Left lobe of liver (tissue), 2 donors: ENCODE data around the gene NTSR1. TPM values are rescaled to one million over a fixed set of nuclear protein-coding genes. Genes with fewer than 3 reads are reported as not detected.
A peak's percentile ranks its signal among the peaks of the same experiment; 100 is the strongest.

Source experiments
- ATAC-seq: fragments of 200-7000 bp; cut with Tn5 transposase; one replicate; pipeline ENCODE4 v1.9.1; 2020; ENCODE audit warnings: mild to moderate bottlenecking, moderate library complexity
- DNase-seq: peaks from one replicate; pipeline ENCODE4 v3.0.0-alpha.2; 2020; ENCODE audit warnings: low spot score
- total RNA-seq: library from RNA; stranded (reverse); gene quantifications from one replicate; pipeline ENCODE4 v1.2.1, GENCODE V29; 2021
- donor health status: DM: no; HTN: no; CAD: no; lungs with moderate emphysema.
- donor health status: DM: no; HTN: yes; CAD: no.

The NTSR1 gene
- total RNA-seq, result 0.10 TPM

DNA sequence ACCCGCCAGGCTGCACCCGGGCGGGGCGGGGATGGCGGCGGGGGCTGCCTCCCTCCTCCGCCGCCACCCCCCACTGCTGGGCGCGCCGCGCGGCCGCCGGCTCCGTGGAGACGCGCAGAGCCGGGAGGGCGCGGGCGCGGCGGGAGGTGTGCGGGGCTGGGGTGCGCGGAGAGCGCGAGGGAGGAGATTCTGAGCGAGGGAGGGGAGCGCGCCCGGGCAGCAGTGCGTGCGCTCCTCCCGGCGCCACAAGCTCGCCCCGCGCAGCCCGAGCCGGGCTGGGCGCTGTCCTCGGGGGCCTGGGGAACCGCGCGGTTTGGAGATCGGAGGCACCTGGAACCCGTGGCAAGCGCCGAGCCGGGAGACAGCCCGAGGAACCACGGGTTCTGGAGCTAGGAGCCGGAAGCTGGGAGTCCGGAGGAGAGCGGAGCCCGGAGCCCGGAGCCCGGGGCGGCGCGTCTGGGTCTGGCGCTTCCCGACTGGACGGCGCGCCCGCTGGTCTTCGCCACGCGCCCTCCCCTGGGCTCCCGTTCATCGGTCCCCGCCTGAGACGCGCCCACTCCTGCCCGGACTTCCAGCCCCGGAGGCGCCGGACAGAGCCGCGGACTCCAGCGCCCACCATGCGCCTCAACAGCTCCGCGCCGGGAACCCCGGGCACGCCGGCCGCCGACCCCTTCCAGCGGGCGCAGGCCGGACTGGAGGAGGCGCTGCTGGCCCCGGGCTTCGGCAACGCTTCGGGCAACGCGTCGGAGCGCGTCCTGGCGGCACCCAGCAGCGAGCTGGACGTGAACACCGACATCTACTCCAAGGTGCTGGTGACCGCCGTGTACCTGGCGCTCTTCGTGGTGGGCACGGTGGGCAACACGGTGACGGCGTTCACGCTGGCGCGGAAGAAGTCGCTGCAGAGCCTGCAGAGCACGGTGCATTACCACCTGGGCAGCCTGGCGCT, at the start of gene NTSR1:
Gene NTSR1, plus strand, starts transcription at position 246 of the 946 bp plus-strand sequence. Its CDS starts 372 bp downstream, at position 618.
- DNase-seq, result no peak
- ATAC-seq, result no peak

DNA sequence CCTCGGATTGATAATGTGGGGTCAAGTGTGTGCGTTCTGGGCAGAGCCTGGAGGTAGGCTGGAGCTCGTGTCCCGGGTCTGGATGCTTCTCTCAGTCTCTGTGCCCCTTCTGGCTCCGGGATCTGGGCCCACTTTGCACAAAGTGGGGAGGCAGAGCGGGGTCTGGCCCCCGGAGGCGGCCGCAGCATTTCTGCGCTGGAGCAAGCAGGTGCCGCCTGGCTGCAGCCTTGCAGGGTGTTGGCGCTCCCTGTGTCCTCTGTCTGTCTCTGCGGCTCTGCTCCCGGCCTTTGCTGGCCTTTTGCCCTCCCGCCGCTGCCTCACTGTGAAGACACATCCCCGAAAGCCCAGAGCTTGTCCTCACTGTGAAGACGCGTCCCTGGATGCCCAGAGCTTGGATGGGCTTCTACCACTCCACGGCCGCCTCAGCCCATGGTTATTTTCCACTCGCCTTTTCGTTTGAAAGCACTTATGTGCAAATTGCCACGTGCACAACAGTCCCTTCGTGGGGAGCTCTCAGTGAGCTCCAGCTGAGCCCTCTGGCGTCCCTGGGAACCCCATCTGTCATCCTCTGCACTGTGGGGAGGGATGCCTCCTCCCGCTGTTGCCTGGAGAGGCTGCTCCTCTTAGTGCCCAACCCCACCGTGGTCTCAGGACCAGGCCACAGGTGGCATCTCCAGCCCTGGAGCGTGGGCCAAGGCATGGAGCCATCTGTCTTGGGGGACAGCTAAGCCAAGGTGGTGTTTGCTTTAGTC, 49.0 kb upstream of the NTSR1 start:
- ATAC-seq (no peak), DNase-seq (no peak)

DNA sequence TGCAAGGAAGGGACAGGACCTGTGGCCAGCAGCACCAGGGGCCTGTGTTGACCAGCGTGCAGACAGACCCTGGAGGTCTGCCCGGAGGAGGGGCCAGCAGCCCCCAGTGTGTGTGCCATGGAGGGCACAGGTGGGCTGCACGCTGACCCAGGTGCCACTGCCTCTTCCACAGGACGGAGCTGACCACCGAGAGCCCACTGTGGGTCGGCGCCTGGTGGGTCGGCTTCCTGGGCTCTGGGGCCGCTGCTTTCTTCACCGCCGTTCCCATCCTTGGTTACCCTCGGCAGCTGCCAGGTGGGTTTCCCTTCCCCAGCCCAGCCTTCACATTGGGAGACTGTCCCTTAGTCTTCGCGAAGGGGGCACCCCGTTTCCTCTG, 48.4 kb upstream of the NTSR1 start:
- DNase-seq, result no peak
- no peak for ATAC-seq

DNA sequence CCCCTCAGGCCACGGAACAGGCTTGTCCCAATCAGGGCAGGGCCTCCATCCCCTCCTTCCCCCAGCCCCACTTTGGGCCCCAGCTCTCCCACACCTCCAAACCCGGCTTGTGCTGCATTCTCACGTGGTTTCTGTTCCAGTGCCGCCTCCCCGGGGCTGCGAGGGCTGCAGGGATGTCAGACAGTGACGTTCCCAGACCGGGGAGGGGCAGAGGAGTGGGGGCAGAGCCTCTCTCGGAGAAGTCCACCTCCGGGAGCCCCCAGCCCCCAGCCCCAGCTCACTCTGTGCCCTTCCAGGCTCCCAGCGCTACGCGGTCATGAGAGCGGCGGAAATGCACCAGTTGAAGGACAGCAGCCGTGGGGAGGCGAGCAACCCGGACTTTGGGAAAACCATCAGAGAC, 47.9 kb upstream of the NTSR1 start:
- no peak for DNase-seq
- no peak for ATAC-seq

DNA sequence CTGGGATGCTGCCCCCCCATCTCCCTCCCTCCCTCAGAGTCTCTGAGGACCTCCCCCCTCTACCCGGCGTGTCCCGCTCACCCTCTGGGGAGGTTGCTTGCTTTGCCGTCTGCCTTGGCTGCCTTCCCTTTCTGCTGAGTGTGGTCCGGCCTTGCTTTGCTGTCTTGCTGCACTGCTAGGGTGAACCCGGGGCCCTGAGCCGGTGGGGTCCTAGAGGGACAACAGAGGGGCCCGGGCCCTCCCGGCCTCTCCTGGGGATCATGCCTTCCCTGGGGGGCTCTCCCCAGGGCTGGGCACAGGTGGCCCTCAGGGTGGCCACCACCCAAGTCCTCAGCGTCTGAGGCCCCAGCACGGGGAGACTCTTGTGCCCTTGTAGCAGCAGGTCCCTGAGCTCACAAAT, 47.0 kb upstream of the NTSR1 start:
- DNase-seq (no peak), ATAC-seq (no peak)

DNA sequence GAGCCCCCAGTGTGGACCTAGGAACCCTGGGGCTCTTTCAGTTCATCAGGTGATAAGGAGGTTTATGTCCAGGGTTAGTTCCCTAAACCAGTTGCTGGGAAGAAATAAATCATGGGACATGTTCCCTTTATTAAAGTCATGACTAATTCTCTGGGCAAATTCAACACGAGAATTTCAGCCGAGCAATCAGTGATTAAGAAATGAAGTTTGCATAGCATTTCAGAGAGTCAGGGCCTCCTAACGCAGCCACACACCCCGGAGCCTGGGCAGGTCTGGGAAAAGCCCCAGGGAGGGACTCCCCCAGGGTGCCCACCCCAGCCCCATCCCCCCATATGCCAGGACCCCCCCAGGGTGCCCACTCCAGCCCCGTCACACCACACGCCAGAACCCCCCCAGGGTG, 46.2 kb upstream of the NTSR1 start:
- DNase-seq (no peak), ATAC-seq (no peak)

DNA sequence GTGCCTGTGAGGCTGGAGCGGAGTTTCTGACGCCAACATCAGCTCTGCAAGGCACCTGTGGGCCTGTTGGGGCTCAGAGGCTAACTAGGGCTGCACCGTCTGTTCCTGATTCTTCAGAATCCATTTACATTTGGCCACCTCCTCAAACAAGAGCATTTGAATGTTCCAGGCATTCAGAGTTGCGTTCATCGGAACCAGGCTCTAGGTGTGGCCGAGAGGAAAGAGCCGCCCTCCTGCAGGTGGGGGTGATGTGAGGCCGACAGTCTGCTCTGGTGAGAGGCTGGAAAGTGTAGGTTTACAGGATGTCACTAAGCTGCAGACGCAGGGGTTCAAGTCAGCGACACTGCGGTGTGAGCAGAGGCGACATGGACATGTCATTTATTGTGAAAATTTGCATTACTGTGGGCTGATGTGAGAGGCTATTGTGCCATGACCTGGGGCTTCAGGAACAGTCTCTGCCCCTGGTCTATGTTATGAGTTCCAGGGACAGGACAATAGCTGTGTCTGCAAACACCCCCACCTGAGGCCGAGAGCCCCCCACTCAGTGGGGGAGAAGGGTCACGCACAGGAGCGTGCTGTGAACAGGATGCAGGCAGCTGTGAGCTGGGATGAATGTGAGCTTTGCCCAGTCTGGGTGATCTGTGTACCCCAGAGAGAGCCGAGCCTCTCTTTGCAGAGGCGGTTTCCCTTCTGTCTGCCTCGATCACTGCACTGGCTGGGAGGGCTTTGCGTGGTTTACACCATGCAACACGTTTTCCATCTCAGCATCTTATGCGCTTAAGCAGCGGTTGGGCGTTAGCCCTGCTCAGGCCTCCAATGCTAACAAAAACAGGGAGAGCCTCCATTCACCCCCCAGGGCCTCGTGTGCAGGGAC, 45.3 kb upstream of the NTSR1 start:
- DNase-seq, result no peak
- ATAC-seq, result no peak

DNA sequence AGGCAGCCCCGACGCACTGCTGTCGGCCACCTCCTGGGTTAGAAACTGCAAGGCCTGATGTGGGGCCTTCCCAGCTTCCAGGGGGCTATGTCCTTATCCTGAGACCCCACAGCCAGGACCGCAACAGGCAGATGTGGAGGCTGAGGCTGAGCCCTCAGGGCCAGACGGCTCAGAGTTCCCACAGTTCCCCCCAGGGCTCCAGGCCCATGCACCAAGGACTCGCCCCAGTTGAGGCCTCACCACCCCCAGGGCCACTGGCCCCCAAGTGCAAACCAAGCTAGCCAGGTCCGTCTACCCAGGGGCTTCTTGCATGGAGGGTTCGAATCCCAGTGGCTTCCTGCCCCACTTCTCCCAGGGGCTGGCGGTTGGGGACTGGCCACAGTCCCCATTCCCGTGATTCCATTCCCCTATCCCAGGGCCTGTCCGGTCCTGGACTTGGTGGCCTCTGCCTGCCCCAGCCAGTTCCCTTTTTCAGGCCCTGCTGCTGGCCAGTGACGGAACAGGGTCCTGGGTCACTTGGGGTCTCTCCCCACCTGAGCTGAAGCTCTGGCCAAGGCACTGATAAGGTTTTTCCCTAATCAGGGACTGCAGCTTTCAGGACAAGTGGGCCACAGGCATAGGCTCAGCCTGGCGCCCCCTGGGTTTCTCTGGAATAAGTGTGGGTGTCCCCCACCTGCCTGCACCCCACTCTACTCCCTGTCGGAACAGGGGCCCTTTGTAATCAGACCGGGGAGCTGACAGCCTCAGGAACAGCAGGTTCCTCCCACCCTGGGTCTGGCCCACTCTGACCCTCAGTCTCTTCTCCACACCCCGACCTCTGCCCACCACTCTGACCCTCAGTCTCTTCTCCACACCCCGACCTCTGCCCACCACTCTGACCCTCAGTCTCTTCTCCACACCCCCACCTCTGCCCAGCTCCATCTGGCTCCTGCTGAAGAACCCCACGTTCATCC, 44.3 kb upstream of the NTSR1 start:
- DNase-seq (no peak), ATAC-seq (no peak)

DNA sequence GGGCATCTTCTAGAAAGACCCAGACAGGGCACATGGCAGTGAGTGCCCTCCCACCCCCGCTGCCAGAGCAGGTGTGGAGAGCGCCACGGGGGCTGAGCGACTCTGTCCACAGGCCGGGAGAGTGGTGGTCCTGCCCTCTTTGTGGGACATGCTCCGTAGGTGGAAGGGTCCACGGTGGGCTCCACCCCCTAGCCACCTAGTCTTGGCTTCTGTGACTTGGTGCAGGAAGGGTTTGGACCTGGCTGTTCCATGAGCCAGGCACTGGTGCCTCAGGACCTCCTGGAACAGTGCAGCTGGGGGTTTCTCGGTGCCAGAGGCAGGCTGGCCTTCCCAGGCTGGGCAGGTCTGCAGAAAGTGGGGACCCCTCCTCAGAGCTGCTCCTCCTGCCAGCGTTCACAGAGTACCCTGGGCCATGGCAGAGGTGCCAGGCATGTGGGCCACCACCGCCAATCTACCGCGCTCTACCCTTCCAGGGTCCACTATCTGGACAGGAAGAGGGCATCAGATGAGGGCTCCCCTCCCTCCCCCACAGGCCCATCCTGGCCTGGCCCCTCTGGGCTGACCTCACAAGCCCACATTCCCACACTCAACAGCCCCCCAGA, 43.4 kb upstream of the NTSR1 start:
- DNase-seq, result no peak
- ATAC-seq, result no peak

DNA sequence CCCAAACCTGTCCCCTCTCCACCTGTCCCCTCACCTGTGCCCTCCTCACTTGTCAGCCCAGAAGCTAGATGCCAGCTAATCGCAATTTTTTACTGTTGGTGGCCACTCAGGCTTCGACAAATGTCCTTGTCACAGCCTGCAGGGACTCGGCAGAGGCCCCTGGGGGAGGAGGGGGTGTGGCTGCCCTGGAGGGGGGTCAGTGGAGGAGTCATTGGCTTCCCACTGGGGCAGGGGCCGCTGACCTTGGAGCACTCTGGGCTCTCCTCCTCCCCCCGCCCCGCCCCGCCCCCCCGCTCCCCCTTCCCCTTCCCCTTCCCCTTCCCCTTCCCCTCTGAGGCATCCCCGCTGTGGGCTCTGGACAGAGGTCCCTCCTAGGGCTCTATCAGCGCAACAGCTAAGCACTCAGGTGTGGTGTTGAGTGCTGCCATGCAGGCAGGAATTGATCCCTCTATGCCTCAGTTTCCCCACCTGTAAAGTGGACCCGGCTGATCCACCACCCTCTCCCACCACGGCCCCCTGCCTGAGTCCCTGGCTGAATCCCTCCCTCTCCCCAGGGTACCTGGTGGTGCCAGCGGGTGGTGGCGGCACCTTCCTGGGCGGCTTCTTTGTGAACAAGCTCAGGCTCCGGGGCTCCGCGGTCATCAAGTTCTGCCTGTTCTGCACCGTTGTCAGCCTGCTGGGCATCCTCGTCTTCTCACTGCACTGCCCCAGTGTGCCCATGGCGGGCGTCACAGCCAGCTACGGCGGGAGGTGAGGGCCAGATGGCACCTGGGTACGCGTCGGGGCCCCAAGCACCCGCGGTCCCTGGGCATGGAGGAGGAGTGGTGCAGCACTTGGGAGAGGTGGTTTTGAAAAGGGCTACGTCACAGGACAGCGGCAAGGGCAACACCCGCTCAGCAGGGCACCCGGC, 42.6 kb upstream of the NTSR1 start:
- ATAC-seq (no peak), DNase-seq (no peak)

DNA sequence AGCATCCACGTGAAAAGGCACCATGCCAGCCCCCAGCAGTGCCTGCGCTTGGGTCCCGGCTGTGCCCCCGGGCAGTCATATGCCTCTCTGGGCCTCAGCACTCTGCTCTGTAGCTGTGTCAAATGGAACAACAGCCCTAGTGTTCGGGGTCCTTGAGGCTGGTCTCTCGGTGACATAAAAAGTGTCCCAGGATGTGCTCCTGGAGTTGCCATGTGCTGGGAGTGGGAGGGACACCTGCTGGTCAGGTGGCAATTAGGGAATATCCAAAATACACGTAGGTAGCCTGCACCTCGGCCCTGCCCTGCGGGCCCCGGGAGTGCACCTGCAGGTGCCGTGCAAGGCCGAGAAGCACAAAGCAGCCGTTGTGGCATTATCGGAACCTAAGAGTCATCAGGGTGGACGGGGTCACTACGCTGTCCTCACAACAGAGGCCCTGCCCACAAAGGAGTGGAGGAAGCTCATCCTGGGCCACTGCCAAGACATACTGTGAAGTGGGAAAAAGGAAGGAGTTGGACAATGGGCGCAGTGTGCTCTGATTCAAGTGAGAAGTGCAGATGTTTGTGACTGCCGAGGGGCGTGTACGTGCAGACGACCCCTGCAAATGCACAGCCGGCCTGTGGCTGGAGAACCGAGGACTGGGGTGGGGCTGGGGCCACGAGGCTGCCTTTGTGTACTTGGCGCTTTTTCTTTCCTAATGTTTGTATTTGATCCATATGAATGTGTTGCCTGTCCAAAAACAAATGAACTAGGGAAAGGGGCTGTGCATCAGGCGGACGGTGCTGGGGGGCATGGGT, 41.7 kb upstream of the NTSR1 start:
- DNase-seq (peak; percentile 62), ATAC-seq (peak; percentile 38)

DNA sequence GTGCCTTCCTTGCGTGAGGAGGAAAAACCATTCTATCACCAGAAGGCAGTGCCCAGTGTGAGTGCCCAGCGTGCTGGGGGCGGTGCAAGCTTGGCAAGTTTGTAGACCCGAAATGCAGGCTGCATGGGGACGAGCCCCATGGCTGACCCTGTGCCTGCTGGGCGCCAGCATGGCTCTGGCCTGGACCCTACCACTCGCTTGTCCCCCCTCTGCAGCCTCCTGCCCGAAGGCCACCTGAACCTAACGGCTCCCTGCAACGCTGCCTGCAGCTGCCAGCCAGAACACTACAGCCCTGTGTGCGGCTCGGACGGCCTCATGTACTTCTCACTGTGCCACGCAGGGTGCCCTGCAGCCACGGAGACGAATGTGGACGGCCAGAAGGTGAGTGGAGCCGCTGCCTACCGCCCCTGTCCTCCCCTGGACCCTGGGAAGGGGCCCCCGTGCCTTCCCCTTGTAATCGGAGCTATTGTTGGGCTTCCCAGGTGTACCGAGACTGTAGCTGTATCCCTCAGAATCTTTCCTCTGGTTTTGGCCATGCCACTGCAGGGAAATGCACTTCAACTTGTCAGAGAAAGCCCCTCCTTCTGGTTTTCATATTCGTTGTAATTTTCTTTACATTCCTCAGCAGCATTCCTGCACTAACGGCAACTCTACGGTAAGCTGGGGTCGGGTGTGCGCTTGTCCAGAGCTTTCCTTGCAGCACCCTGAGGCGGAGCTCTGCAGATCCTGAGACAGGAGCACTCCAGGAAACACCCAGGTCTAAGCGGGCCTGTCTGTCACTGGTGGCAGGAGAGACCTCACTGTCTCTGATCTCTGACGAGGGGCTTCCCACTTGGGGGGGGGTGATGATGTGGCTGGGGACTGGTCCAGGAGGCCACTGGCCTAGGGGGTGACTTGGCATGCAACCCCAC, 40.9 kb upstream of the NTSR1 start:
- ATAC-seq (no peak), DNase-seq (no peak)

DNA sequence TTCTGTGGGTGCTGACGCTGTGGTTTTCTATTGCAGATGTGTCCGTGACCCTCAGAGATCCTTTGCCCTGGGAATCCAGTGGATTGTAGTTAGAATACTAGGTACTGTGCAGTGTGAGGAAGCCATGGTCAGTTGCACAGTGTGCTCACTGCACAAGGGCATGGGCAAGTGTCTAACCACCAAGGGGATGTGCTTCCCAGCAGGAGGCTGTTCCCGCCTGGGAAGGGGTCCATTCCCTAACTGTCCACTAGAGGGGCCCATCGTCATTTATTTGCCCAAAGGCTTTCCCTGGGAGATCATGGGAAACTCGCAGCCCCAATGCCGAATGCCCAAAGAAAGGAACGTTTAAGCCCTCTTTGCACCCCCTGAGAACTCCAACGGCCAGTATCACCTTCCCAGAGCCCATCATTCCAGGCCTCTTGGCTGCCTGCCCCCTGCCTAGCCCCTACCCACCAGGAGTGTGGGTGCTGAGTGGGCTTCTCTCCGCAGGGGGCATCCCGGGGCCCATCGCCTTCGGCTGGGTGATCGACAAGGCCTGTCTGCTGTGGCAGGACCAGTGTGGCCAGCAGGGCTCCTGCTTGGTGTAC, 40.1 kb upstream of the NTSR1 start:
- ATAC-seq, result peak; percentile 88
- DNase-seq, result peak; percentile 78

DNA sequence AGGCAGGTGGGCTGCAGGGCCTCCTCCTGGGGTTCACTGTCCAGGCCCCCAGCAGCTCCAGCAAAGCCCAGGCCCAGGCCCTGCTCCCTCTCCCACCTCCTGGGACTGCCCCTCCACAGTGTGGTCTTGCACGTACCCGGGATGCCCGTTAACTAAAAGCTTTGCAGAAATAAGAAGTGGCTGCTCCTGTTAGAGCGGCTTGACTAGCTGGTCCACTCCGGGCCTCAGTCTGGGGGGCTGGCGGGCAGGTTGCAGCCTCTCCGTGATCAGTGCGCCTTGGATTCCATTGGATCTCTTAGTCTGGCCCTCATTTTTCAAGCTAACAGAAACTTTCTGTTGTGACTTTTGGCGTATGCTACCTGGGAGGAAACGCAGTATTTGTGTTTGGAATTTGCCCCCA, 39.4 kb upstream of the NTSR1 start:
- no peak for ATAC-seq
- DNase-seq, result no peak

DNA sequence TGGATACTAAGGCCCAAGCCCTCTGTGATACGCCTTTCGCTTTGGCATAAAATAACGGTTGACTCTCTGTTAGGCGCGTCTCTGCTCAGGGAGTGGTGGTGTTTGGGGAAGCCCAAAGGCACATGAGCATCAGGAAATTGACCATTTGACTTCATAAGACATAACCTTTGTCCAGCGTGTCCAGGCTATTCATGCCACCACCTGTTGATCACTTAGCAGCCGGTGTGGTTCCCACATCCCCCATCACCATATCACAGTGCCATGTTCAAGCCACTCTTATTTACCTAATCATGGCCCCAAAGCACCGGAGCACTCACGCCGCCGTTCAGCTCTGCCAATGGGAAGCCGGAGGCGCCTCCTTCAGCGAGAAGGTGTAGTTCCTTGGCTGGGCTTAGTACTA, 38.5 kb upstream of the NTSR1 start:
- DNase-seq (no peak), ATAC-seq (no peak)

DNA sequence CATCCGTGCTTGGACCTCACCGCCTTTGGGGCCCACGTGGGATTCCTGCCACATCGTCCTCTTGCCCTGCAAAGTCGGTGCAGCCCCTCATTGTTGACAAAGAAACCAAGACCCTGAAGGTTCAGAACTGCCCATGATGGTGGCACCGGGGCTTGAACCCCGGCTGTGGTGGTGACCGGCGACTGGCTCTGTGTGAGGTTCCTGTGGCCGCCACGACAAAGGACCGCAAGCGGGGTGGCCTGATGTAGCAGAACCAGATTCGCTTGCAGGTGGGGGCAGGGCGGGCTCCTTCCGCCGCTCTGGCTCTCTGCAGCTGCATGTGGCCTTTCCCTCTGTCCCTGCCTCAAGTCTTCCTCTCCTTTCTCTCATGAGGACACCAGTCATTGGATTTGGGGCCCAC, 37.6 kb upstream of the NTSR1 start:
- ATAC-seq, result no peak
- no peak for DNase-seq
